ENCODE measurements around the gene UTS2B. TPM values are rescaled to one million over a fixed set of nuclear protein-coding genes. Genes with fewer than 3 reads are reported as not detected.
A peak's percentile ranks its signal among the peaks of the same experiment; 100 is the strongest.

The UTS2B gene
- total and polyA plus RNA-seq, 4 donors: 0.10 to 0.76 TPM; not detected in 2

DNA sequence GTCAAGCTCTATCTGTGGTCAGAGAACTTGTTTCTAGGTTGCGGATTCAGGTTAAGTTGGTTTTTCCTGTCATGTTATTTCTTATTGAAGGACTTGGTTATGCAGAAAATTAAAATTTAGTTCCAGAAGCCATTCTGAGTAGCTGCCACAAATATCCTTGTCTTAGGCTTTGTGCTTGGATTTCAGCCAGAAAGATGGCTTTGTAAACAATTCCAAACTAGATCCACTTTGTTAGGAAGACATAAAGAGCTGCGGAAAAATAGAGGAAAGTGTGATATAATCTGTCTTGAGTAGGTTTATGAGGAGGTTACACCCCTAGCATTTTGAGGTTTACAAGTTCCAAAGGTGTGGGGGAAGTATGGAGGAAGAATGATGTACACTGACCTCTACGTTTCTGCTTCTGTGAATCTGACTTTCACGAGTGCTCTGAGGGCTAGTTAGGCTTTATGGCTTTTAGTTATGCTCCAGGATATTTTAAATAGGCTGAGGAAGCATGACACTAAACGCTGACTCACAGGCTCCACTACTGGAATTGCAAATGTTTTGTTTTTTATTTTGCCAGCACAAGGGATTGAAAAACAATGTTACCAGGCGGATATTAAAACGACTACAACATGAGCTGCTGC is 46.3 kb upstream of the UTS2B start:
- no peak overlapping the region for H3K4me3 ChIP-seq (ENCODE audit: low read depth in 1 of 3, low read length in 3 of 3)
- H3K9ac ChIP-seq (ENCODE audit: low read depth in 1 of 2, low read length in 2 of 2): no peak overlapping the region
- DNase-seq (ENCODE audit: low spot score): no peak
- no peaks in the 10 kb centered on the region for H3K4me1 ChIP-seq (ENCODE audit: control insufficient read depth in 4 of 4, insufficient read depth in 4 of 4, low read length in 3 of 4)
- TF ChIP-seq YY1 (IDR thresholded peaks at IDR 0.05) (no peak), REST (IDR thresholded peaks at IDR 0.05) (no peak), NR2F2 (IDR thresholded peaks at IDR 0.05) (no peak), TAF1 (conservative IDR thresholded peaks at IDR 0.05) (no peak), JUND (IDR thresholded peaks at IDR 0.05) (no peak), HNF4G (IDR thresholded peaks at IDR 0.05) (no peak), RAD21 (IDR thresholded peaks at IDR 0.05) (no peak), FOXA1 (IDR thresholded peaks at IDR 0.05) (no peak), HNF4A (conservative IDR thresholded peaks at IDR 0.05) (no peak), ATF3 (IDR thresholded peaks at IDR 0.05) (no peak), GABPA (IDR thresholded peaks at IDR 0.05 in 1 of 2, conservative IDR thresholded peaks at IDR 0.05 in 1 of 2) (no peak)
- TF ChIP-seq, protein P1, sequence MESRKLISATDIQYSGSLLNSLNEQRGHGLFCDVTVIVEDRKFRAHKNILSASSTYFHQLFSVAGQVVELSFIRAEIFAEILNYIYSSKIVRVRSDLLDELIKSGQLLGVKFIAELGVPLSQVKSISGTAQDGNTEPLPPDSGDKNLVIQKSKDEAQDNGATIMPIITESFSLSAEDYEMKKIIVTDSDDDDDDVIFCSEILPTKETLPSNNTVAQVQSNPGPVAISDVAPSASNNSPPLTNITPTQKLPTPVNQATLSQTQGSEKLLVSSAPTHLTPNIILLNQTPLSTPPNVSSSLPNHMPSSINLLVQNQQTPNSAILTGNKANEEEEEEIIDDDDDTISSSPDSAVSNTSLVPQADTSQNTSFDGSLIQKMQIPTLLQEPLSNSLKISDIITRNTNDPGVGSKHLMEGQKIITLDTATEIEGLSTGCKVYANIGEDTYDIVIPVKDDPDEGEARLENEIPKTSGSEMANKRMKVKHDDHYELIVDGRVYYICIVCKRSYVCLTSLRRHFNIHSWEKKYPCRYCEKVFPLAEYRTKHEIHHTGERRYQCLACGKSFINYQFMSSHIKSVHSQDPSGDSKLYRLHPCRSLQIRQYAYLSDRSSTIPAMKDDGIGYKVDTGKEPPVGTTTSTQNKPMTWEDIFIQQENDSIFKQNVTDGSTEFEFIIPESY (IDR thresholded peaks at IDR 0.05): no peak
- TF ChIP-seq, protein P2, sequence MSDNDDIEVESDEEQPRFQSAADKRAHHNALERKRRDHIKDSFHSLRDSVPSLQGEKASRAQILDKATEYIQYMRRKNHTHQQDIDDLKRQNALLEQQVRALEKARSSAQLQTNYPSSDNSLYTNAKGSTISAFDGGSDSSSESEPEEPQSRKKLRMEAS (IDR thresholded peaks at IDR 0.05): no peak
- TF ChIP-seq, protein P3, sequence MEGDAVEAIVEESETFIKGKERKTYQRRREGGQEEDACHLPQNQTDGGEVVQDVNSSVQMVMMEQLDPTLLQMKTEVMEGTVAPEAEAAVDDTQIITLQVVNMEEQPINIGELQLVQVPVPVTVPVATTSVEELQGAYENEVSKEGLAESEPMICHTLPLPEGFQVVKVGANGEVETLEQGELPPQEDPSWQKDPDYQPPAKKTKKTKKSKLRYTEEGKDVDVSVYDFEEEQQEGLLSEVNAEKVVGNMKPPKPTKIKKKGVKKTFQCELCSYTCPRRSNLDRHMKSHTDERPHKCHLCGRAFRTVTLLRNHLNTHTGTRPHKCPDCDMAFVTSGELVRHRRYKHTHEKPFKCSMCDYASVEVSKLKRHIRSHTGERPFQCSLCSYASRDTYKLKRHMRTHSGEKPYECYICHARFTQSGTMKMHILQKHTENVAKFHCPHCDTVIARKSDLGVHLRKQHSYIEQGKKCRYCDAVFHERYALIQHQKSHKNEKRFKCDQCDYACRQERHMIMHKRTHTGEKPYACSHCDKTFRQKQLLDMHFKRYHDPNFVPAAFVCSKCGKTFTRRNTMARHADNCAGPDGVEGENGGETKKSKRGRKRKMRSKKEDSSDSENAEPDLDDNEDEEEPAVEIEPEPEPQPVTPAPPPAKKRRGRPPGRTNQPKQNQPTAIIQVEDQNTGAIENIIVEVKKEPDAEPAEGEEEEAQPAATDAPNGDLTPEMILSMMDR (IDR thresholded peaks at IDR 0.05; ENCODE audit: low read depth, low read length, missing input control): no peak
- no peaks in the 10 kb centered on the region for H3K27me3 ChIP-seq (ENCODE audit: control insufficient read depth in 4 of 4, insufficient read depth in 4 of 4, low read length in 3 of 4)
- 76% methylated on average over 7 of the region's 7 CpGs for WGBS
- no peaks in the 10 kb centered on the region for H3K9me3 ChIP-seq (ENCODE audit: control insufficient read depth in 4 of 4, low read length in 3 of 4)
- H3K36me3 ChIP-seq (ENCODE audit: control insufficient read depth in 4 of 4, insufficient read depth in 3 of 4, low read depth in 1 of 4, low read length in 3 of 4): peaks cover 5 to 33% (median 27%) of the 10 kb centered on the region in 4 donors
- peak overlapping the region in 1 of 2 donors; percentile 31 for H3K27ac ChIP-seq (ENCODE audit: low read depth in 1 of 2, low read length in 2 of 2)

GRCh38 chr3:191373327-191373726 is 43.0 kb upstream of the UTS2B start:
- H3K4me1 ChIP-seq (ENCODE audit: control insufficient read depth in 4 of 4, insufficient read depth in 4 of 4, low read length in 3 of 4): no peaks in the 10 kb centered on the region
- TF ChIP-seq YY1 (IDR thresholded peaks at IDR 0.05) (no peak), EGR1 (IDR thresholded peaks at IDR 0.05; ENCODE audit: low read depth in 2 of 2) (no peak), SP1 (IDR thresholded peaks at IDR 0.05) (no peak), GABPA (IDR thresholded peaks at IDR 0.05 in 1 of 2, conservative IDR thresholded peaks at IDR 0.05 in 1 of 2) (no peak), FOXA1 (IDR thresholded peaks at IDR 0.05) (no peak)
- TF ChIP-seq, protein P3 (IDR thresholded peaks at IDR 0.05; ENCODE audit: low read depth, low read length, missing input control): no peak
- no peak overlapping the region for H3K4me3 ChIP-seq (ENCODE audit: low read depth in 1 of 3, low read length in 3 of 3)
- WGBS: 79% methylated on average over 4 of the region's 4 CpGs
- H3K9ac ChIP-seq (ENCODE audit: low read depth in 1 of 2, low read length in 2 of 2): no peak overlapping the region
- H3K36me3 ChIP-seq (ENCODE audit: control insufficient read depth in 4 of 4, insufficient read depth in 3 of 4, low read depth in 1 of 4, low read length in 3 of 4): peaks cover 1 to 25% (median 19%) of the 10 kb centered on the region in 4 donors
- H3K9me3 ChIP-seq (ENCODE audit: control insufficient read depth in 4 of 4, low read length in 3 of 4): no peaks in the 10 kb centered on the region
- H3K27ac ChIP-seq (ENCODE audit: low read depth in 1 of 2, low read length in 2 of 2): no peak overlapping the region
- DNase-seq (ENCODE audit: low spot score): no peak
- no peaks in the 10 kb centered on the region for H3K27me3 ChIP-seq (ENCODE audit: control insufficient read depth in 4 of 4, insufficient read depth in 4 of 4, low read length in 3 of 4)

Data from liver (tissue), 9 donors.